Measurements from ENCODE around the gene DLX5. TPM values are rescaled to one million over a fixed set of nuclear protein-coding genes. Genes with fewer than 3 reads are reported as not detected.

DLX5 gene
- total and polyA plus RNA-seq, 2 donors (not counting 1 experiment from before 2014, with no cell fraction given) = 0.06 to 0.17 TPM

- Histone ChIP-seq H4K20me1 (ENCODE audit: control insufficient read depth, extremely low read depth, insufficient read depth, low read length) (no peaks in the 10 kb centered on the region), H3K4me1 (ENCODE audit: control insufficient read depth, extremely low read depth, insufficient read depth, low read length) (no peaks in the 10 kb centered on the region), H3K9ac (ENCODE audit: insufficient read depth, low read length) (no peak overlapping the region), H3K27ac (ENCODE audit: insufficient read depth, low read length) (no peak overlapping the region), H3K27me3 (ENCODE audit: control insufficient read depth, insufficient read depth, low read length) (peaks cover 51% of the 10 kb centered on the region), H3K36me3 (ENCODE audit: control insufficient read depth, insufficient read depth, low read length) (no peaks in the 10 kb centered on the region), H3K9me3 (ENCODE audit: control insufficient read depth, insufficient read depth, low read depth, low read length) (no peaks in the 10 kb centered on the region), H3K4me3 (replicated peaks in 1 of 4; ENCODE audit: control extremely low read depth in 1 of 4, insufficient read depth in 1 of 4, low read depth in 3 of 4, low read length in 4 of 4) (no peak overlapping the region), H3K4me2 (ENCODE audit: extremely low read depth, insufficient read depth, low read length) (no peak overlapping the region), H2AFZ (ENCODE audit: low read length) (no peak overlapping the region), H3K79me2 (ENCODE audit: control insufficient read depth, insufficient read depth, low read length) (no peaks in the 10 kb centered on the region)
- no peak for DNase-seq (ENCODE audit: low read depth in 2 of 2)
- TF ChIP-seq CTCF (conservative IDR thresholded peaks at IDR 0.05 in 1 of 2, IDR thresholded peaks at IDR 0.05 in 1 of 2; ENCODE audit: low read depth in 1 of 2, low read length in 2 of 2) (no peak), EZH2 (IDR thresholded peaks at IDR 0.05; ENCODE audit: low read length, missing control alignments) (no peak)
These were observed 21.9 kb downstream of the DLX5 start for GRCh38 chr7:97002555-97003261.

GRCh38 chr7:97001656-97002554, 22.7 kb downstream of the DLX5 start:
- Histone ChIP-seq H3K9ac (ENCODE audit: insufficient read depth, low read length) (no peak overlapping the region), H3K4me3 (replicated peaks in 1 of 4; ENCODE audit: control extremely low read depth in 1 of 4, insufficient read depth in 1 of 4, low read depth in 3 of 4, low read length in 4 of 4) (no peak overlapping the region), H3K4me1 (ENCODE audit: control insufficient read depth, extremely low read depth, insufficient read depth, low read length) (no peaks in the 10 kb centered on the region), H3K79me2 (ENCODE audit: control insufficient read depth, insufficient read depth, low read length) (no peaks in the 10 kb centered on the region), H3K27ac (ENCODE audit: insufficient read depth, low read length) (no peak overlapping the region), H3K4me2 (ENCODE audit: extremely low read depth, insufficient read depth, low read length) (no peak overlapping the region), H2AFZ (ENCODE audit: low read length) (no peak overlapping the region), H4K20me1 (ENCODE audit: control insufficient read depth, extremely low read depth, insufficient read depth, low read length) (no peaks in the 10 kb centered on the region), H3K9me3 (ENCODE audit: control insufficient read depth, insufficient read depth, low read depth, low read length) (no peaks in the 10 kb centered on the region), H3K36me3 (ENCODE audit: control insufficient read depth, insufficient read depth, low read length) (no peaks in the 10 kb centered on the region), H3K27me3 (ENCODE audit: control insufficient read depth, insufficient read depth, low read length) (peaks cover 52% of the 10 kb centered on the region)
- DNase-seq (ENCODE audit: low read depth in 2 of 2) = no peak
- TF ChIP-seq EZH2 (IDR thresholded peaks at IDR 0.05; ENCODE audit: low read length, missing control alignments) (no peak), CTCF (conservative IDR thresholded peaks at IDR 0.05 in 1 of 2, IDR thresholded peaks at IDR 0.05 in 1 of 2; ENCODE audit: low read depth in 1 of 2, low read length in 2 of 2) (no peak)

- H3K4me1 ChIP-seq (ENCODE audit: control insufficient read depth, extremely low read depth, insufficient read depth, low read length) = no peaks in the 10 kb centered on the region
- H3K36me3 ChIP-seq (ENCODE audit: control insufficient read depth, insufficient read depth, low read length) = no peaks in the 10 kb centered on the region
- no peak overlapping the region for H3K9ac ChIP-seq (ENCODE audit: insufficient read depth, low read length)
- H3K79me2 ChIP-seq (ENCODE audit: control insufficient read depth, insufficient read depth, low read length) = no peaks in the 10 kb centered on the region
- DNase-seq (ENCODE audit: low read depth in 2 of 2) = no peak
- H4K20me1 ChIP-seq (ENCODE audit: control insufficient read depth, extremely low read depth, insufficient read depth, low read length) = no peaks in the 10 kb centered on the region
- TF ChIP-seq CTCF (conservative IDR thresholded peaks at IDR 0.05 in 1 of 2, IDR thresholded peaks at IDR 0.05 in 1 of 2; ENCODE audit: low read depth in 1 of 2, low read length in 2 of 2) (no peak), EZH2 (IDR thresholded peaks at IDR 0.05; ENCODE audit: low read length, missing control alignments) (no peak)
- no peak overlapping the region for H3K27ac ChIP-seq (ENCODE audit: insufficient read depth, low read length)
- no peaks in the 10 kb centered on the region for H3K9me3 ChIP-seq (ENCODE audit: control insufficient read depth, insufficient read depth, low read depth, low read length)
- H3K4me2 ChIP-seq (ENCODE audit: extremely low read depth, insufficient read depth, low read length) = no peak overlapping the region
- no peak overlapping the region for H3K4me3 ChIP-seq (replicated peaks in 1 of 4; ENCODE audit: control extremely low read depth in 1 of 4, insufficient read depth in 1 of 4, low read depth in 3 of 4, low read length in 4 of 4)
- no peak overlapping the region for H2AFZ ChIP-seq (ENCODE audit: low read length)
- H3K27me3 ChIP-seq (ENCODE audit: control insufficient read depth, insufficient read depth, low read length) = peaks cover 52% of the 10 kb centered on the region
These were observed 23.4 kb downstream of the DLX5 start for GRCh38 chr7:97001221-97001620.
